H1 (cell line): ENCODE results near the gene DEPDC4. TPM values are rescaled to one million over a fixed set of nuclear protein-coding genes. Genes with fewer than 3 reads are reported as not detected.

ENCODE experiments used
- EP300 ChIP-seq, 2 experiments: IDR thresholded peaks; 1 replicate in 1 of 2; 2 replicates in 1 of 2; pipeline ENCODE4 v1.6.1; 2011 to 2012; ENCODE audit warnings: low read depth in 2 of 2, low read length in 2 of 2, mild to moderate bottlenecking in 2 of 2, borderline replicate concordance in 1 of 2, inconsistent platforms in 1 of 2, moderate library complexity in 1 of 2
- FOSL1 ChIP-seq: IDR thresholded peaks from 2 replicates; pipeline ENCODE4 v1.6.1; 2011; ENCODE audit warnings: mild to moderate bottlenecking, low read depth, low read length, moderate library complexity; ENCODE audit not compliant: insufficient read depth
- RAD21 ChIP-seq, 2 experiments: IDR thresholded peaks in 1 of 2; conservative IDR thresholded peaks in 1 of 2; 2 replicates each; pipeline ENCODE4 v1.6.1; 2011; ENCODE audit warnings: low read depth in 2 of 2, low read length in 2 of 2, improper control_type of control experiment in 1 of 2, inconsistent platforms in 1 of 2, mild to moderate bottlenecking in 1 of 2, moderate library complexity in 1 of 2
- TCF12 ChIP-seq: IDR thresholded peaks from 2 replicates; pipeline ENCODE4 v1.6.1; 2011; ENCODE audit warnings: low read depth, mild to moderate bottlenecking, low read length
- polyA plus RNA-seq, 7 experiments: library from polyadenylated mRNA; depleted of rRNA in 3 of 7; stranded (reverse) in 5 of 7; unstranded in 2 of 7; fragments of >200 nt in 5 of 7; fragments of 200-250 nt in 2 of 7; gene quantifications; 1 replicate in 5 of 7; 2 replicates in 1 of 7; 4 replicates in 1 of 7; pipeline versions ENCODE4 v1.2.1 to v1.2.3, GENCODE V29; 2011 to 2013; ENCODE audit warnings: missing spikeins in 2 of 7, mixed read lengths in 2 of 7
- total RNA-seq: library from RNA; stranded (reverse); fragmentation: NEBNext Ultra II Directional; extraction: Animal tissue kit (Norgen Biotek cat#: 25700); gene quantifications from 2 replicates; pipeline ENCODE4 v1.2.1, GENCODE V29; 2021
- TF ChIP-seq, protein P1 (sequence below): fragments of 300-600 bp; sonication (generic); IDR thresholded peaks from 2 replicates; pipeline ENCODE4 v1.7.1; 2012; ENCODE audit warnings: low read length, moderate library complexity, mild to moderate bottlenecking, inconsistent platforms; ENCODE audit not compliant: insufficient replicate concordance

DEPDC4 gene
- total and polyA plus RNA-seq, 2 of the 8 experiments (the other 6 are each of a cell fraction or from before 2014, with no cell fraction given) = 0.80 to 3.8 TPM

DNA sequence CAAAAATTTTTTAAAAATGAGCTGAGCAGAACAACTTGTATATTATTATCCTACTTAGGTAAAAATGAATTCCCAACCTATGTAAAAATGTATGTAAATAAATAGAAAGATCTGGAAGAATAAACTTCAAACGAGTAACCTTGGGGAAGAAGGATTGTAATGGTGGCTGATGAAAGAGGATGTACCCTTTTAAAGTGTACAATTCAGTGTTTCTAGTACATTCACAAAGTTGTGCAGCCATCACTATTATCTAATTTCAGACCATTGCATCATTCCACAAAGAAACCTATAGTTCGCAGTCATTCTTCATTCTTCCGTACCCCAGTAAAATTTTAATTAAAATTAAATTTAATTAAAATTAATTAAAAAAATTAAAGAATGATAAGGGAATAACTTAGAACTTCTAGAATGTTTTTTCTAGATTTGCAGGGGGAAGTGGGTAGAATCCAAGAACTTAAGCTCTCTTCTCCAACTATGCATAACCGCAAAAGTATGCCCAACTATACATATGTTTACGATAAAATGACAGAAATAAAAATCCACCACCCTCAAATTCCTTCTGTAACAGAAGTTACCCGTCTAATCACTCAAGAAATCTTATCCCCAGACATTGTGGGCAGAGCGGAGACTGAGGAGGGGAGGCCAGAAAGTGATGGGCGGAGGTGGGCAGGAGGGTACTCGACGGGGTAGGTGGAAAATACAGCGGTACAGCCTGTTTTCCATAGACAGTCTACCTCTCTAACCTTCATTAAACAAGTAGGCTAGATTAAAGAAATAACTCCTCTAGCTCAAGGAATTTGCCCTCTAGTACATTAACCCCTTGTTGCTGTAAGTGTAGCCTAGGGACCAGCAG, 921 bp downstream of the DEPDC4 start (continued):
- TF ChIP-seq, protein P1, sequence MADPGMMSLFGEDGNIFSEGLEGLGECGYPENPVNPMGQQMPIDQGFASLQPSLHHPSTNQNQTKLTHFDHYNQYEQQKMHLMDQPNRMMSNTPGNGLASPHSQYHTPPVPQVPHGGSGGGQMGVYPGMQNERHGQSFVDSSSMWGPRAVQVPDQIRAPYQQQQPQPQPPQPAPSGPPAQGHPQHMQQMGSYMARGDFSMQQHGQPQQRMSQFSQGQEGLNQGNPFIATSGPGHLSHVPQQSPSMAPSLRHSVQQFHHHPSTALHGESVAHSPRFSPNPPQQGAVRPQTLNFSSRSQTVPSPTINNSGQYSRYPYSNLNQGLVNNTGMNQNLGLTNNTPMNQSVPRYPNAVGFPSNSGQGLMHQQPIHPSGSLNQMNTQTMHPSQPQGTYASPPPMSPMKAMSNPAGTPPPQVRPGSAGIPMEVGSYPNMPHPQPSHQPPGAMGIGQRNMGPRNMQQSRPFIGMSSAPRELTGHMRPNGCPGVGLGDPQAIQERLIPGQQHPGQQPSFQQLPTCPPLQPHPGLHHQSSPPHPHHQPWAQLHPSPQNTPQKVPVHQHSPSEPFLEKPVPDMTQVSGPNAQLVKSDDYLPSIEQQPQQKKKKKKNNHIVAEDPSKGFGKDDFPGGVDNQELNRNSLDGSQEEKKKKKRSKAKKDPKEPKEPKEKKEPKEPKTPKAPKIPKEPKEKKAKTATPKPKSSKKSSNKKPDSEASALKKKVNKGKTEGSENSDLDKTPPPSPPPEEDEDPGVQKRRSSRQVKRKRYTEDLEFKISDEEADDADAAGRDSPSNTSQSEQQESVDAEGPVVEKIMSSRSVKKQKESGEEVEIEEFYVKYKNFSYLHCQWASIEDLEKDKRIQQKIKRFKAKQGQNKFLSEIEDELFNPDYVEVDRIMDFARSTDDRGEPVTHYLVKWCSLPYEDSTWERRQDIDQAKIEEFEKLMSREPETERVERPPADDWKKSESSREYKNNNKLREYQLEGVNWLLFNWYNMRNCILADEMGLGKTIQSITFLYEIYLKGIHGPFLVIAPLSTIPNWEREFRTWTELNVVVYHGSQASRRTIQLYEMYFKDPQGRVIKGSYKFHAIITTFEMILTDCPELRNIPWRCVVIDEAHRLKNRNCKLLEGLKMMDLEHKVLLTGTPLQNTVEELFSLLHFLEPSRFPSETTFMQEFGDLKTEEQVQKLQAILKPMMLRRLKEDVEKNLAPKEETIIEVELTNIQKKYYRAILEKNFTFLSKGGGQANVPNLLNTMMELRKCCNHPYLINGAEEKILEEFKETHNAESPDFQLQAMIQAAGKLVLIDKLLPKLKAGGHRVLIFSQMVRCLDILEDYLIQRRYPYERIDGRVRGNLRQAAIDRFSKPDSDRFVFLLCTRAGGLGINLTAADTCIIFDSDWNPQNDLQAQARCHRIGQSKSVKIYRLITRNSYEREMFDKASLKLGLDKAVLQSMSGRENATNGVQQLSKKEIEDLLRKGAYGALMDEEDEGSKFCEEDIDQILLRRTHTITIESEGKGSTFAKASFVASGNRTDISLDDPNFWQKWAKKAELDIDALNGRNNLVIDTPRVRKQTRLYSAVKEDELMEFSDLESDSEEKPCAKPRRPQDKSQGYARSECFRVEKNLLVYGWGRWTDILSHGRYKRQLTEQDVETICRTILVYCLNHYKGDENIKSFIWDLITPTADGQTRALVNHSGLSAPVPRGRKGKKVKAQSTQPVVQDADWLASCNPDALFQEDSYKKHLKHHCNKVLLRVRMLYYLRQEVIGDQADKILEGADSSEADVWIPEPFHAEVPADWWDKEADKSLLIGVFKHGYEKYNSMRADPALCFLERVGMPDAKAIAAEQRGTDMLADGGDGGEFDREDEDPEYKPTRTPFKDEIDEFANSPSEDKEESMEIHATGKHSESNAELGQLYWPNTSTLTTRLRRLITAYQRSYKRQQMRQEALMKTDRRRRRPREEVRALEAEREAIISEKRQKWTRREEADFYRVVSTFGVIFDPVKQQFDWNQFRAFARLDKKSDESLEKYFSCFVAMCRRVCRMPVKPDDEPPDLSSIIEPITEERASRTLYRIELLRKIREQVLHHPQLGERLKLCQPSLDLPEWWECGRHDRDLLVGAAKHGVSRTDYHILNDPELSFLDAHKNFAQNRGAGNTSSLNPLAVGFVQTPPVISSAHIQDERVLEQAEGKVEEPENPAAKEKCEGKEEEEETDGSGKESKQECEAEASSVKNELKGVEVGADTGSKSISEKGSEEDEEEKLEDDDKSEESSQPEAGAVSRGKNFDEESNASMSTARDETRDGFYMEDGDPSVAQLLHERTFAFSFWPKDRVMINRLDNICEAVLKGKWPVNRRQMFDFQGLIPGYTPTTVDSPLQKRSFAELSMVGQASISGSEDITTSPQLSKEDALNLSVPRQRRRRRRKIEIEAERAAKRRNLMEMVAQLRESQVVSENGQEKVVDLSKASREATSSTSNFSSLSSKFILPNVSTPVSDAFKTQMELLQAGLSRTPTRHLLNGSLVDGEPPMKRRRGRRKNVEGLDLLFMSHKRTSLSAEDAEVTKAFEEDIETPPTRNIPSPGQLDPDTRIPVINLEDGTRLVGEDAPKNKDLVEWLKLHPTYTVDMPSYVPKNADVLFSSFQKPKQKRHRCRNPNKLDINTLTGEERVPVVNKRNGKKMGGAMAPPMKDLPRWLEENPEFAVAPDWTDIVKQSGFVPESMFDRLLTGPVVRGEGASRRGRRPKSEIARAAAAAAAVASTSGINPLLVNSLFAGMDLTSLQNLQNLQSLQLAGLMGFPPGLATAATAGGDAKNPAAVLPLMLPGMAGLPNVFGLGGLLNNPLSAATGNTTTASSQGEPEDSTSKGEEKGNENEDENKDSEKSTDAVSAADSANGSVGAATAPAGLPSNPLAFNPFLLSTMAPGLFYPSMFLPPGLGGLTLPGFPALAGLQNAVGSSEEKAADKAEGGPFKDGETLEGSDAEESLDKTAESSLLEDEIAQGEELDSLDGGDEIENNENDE = no peak
- no peak for TF ChIP-seq FOSL1
- no peak for TF ChIP-seq RAD21 (IDR thresholded peaks at IDR 0.05 in 1 of 2, conservative IDR thresholded peaks at IDR 0.05 in 1 of 2; ENCODE audit: low read depth in 2 of 2, low read length in 2 of 2)
- TF ChIP-seq EP300 (IDR thresholded peaks at IDR 0.05; ENCODE audit: borderline replicate concordance in 1 of 2, low read depth in 2 of 2, low read length in 2 of 2) = no peak
- no peak for TF ChIP-seq TCF12
